Neural progenitor cell (in vitro differentiated cells): ENCODE data around the gene PGA4.
"Not testable (repeated sequence)": the region's sequence is repeated elsewhere in the genome, so short reads cannot be mapped to it uniquely, and the experiment has no call there.

ENCODE experiments used
- EZH2phosphoT487 ChIP-seq: fragments of 200-600 bp; sonication (generic); IDR thresholded peaks from 2 replicates; pipeline ENCODE4 v1.6.1; 2017; ENCODE audit warnings: antibody characterized with exemption
- TF ChIP-seq, protein P1 (sequence below): fragments of 200-600 bp; sonication (generic); IDR thresholded peaks from 2 replicates; pipeline ENCODE4 v1.5.1; 2017; ENCODE audit warnings: antibody characterized with exemption, mild to moderate bottlenecking

DNA sequence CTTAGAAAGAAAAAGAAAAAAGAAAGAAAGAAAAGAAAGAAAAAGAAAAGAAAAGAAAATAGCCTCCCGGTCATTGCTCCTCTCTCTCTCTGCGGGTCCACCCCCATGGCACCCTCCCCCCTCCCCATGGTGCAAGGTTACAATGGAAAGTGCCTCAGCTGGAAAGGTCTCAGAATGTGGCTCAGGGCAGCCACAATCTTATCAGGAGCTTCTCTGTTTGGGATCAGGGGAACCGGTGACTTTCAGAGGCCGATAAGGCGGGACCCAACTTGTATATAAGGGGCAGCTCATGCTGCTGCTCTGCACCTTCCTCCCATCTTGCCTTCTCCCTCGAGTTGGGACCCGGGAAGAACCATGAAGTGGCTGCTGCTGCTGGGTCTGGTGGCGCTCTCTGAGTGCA, at the start of gene PGA4:
- TF ChIP-seq, protein P1, sequence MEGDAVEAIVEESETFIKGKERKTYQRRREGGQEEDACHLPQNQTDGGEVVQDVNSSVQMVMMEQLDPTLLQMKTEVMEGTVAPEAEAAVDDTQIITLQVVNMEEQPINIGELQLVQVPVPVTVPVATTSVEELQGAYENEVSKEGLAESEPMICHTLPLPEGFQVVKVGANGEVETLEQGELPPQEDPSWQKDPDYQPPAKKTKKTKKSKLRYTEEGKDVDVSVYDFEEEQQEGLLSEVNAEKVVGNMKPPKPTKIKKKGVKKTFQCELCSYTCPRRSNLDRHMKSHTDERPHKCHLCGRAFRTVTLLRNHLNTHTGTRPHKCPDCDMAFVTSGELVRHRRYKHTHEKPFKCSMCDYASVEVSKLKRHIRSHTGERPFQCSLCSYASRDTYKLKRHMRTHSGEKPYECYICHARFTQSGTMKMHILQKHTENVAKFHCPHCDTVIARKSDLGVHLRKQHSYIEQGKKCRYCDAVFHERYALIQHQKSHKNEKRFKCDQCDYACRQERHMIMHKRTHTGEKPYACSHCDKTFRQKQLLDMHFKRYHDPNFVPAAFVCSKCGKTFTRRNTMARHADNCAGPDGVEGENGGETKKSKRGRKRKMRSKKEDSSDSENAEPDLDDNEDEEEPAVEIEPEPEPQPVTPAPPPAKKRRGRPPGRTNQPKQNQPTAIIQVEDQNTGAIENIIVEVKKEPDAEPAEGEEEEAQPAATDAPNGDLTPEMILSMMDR = not testable (repeated sequence)
- not testable (repeated sequence) for TF ChIP-seq EZH2phosphoT487
